Measurements from ENCODE around the gene ASXL1. TPM values are rescaled to one million over a fixed set of nuclear protein-coding genes. Genes with fewer than 3 reads are reported as not detected.
A peak's percentile ranks its signal among the peaks of the same experiment; 100 is the strongest.

Gene ASXL1
- total and polyA plus RNA-seq, 4 donors = 24.2 to 96.4 (median 44.4) TPM

DNA sequence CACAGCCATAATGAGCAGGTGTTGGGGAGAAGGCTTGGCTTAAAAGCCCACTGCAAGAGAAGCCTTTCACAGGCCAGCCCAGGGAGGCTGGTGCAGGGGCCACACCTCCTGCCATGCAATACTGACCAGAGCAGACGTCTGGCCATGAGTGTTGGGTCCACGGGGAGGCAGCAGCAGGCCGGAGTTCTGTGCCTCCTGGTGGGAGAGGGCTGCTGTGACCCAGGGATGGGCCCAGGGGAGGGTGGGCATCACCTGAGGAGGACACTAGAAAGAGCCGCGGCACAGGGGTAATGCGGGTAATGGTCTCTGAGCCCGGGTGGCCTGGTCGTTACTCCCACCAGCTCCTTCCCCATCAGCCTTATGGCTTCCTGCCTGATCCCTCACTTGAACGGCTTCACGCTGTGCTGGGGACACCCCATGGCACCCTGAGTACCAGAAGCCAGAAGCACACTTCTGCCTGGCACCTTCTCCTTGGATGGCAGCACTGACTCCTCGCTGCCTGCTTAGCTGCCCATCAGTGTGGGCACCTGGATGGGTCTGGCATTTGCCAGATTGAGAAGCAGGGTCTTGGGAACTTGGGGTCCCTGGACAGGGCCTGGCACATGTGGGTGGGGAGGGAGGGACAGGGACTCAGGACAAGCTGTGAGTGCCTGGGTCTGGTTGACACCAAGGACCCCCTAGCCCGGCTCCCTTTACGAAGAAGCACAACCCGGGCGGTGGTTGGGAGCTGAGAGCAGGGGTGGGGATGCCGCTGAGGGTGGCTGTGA lies 108.8 kb downstream of the ASXL1 start:
- 78 to 79% methylated on average over 16 of the region's 16 CpGs for WGBS, 2 donors
- no peak overlapping the region for H3K9ac ChIP-seq (ENCODE audit: insufficient read depth in 1 of 2, low read length in 2 of 2)

GRCh38 chr20:32467506-32468312 lies 109.6 kb downstream of the ASXL1 start:
- Histone ChIP-seq H3K27me3 (ENCODE audit: control insufficient read depth in 3 of 3, insufficient read depth in 3 of 3, low read length in 2 of 3) (no peaks in the 10 kb centered on the region), H3K9ac (ENCODE audit: insufficient read depth in 1 of 2, low read length in 2 of 2) (no peak overlapping the region), H3K4me1 (ENCODE audit: control insufficient read depth in 5 of 5, insufficient read depth in 5 of 5, low read length in 5 of 5) (peaks cover 0 to 61% (median 8%) of the 10 kb centered on the region in 5 donors), H3K9me3 (ENCODE audit: control insufficient read depth in 4 of 4, insufficient read depth in 3 of 4, low read length in 3 of 4) (no peaks in the 10 kb centered on the region), H3K27ac (ENCODE audit: low read depth in 1 of 2, low read length in 1 of 2) (peak overlapping the region in 1 of 2 donors; percentile 62), H3K36me3 (ENCODE audit: control insufficient read depth in 4 of 4, insufficient read depth in 4 of 4, low read length in 4 of 4) (peaks cover 0 to 10% (median 4%) of the 10 kb centered on the region in 4 donors), H3K4me3 (no peak overlapping the region)
- no peak for ATAC-seq (ENCODE audit: insufficient read depth, low FRiP score)
- DNase-seq = no peak
- WGBS, 2 donors = 79 to 82% methylated on average over 12 of the region's 12 CpGs
- TF ChIP-seq CTCF (IDR thresholded peaks at IDR 0.05; ENCODE audit: control extremely low read depth, extremely low read depth) = no peak

More for the DNA sequence above, 108.8 kb downstream of the ASXL1 start:
- Histone ChIP-seq H3K9me3 (ENCODE audit: control insufficient read depth in 4 of 4, insufficient read depth in 3 of 4, low read length in 3 of 4) (no peaks in the 10 kb centered on the region), H3K27ac (ENCODE audit: low read depth in 1 of 2, low read length in 1 of 2) (peak overlapping the region in 1 of 2 donors; percentile 62), H3K36me3 (ENCODE audit: control insufficient read depth in 4 of 4, insufficient read depth in 4 of 4, low read length in 4 of 4) (peaks cover 0 to 9% (median 1%) of the 10 kb centered on the region in 4 donors), H3K4me3 (no peak overlapping the region), H3K27me3 (ENCODE audit: control insufficient read depth in 3 of 3, insufficient read depth in 3 of 3, low read length in 2 of 3) (no peaks in the 10 kb centered on the region), H3K4me1 (ENCODE audit: control insufficient read depth in 5 of 5, insufficient read depth in 5 of 5, low read length in 5 of 5) (peaks cover 0 to 54% (median 8%) of the 10 kb centered on the region in 5 donors)
- TF ChIP-seq CTCF (IDR thresholded peaks at IDR 0.05; ENCODE audit: control extremely low read depth, extremely low read depth) = no peak
- DNase-seq (no peak), ATAC-seq (ENCODE audit: insufficient read depth, low FRiP score) (no peak)

DNA sequence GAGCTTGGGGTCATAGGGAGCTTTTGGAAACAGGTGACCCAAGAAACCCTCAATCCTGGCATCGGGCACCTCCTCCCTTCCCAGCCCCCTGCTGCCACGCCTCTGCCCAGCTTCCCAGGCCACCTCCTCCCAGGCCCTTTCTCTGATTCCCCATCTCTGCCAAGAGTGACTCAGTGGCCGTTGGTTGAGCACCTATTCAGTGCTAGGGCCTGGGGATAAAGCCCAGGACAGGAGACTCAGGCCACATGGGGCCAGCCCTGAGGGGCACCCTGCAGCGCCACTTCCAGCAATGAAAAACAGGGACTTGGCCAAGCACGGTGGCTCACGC lies 110.1 kb downstream of the ASXL1 start:
- Histone ChIP-seq H3K4me1 (ENCODE audit: control insufficient read depth in 5 of 5, insufficient read depth in 5 of 5, low read length in 5 of 5) (peaks cover 0 to 66% (median 14%) of the 10 kb centered on the region in 5 donors), H3K27me3 (ENCODE audit: control insufficient read depth in 3 of 3, insufficient read depth in 3 of 3, low read length in 2 of 3) (no peaks in the 10 kb centered on the region), H3K4me3 (no peak overlapping the region), H3K36me3 (ENCODE audit: control insufficient read depth in 4 of 4, insufficient read depth in 4 of 4, low read length in 4 of 4) (peaks cover 0 to 11% (median 4%) of the 10 kb centered on the region in 4 donors), H3K9me3 (ENCODE audit: control insufficient read depth in 4 of 4, insufficient read depth in 3 of 4, low read length in 3 of 4) (no peaks in the 10 kb centered on the region), H3K9ac (ENCODE audit: insufficient read depth in 1 of 2, low read length in 2 of 2) (no peak overlapping the region), H3K27ac (ENCODE audit: low read depth in 1 of 2, low read length in 1 of 2) (peak overlapping the region in 1 of 2 donors; percentile 62)
- DNase-seq = no peak
- ATAC-seq (ENCODE audit: insufficient read depth, low FRiP score) = no peak
- WGBS, 2 donors = 86 to 94% methylated on average over 6 of the region's 6 CpGs
- no peak for TF ChIP-seq CTCF (IDR thresholded peaks at IDR 0.05; ENCODE audit: control extremely low read depth, extremely low read depth)

All from lung (tissue), 12 donors.